GOT3 (cell line): ENCODE results near the gene PGBD4.

ENCODE experiments used
- DNase-seq: peaks from one replicate; lab custom pipeline; 2025; ENCODE audit warnings: mixed read lengths; lab: John Stamatoyannopoulos, UW

Gene PGBD4

GRCh38 chr15:34101366-34102174, at the start of gene PGBD4, which contains the start of gene EMC7:
TSS of gene PGBD4 (plus strand) at chr15:34102083. CDS start at chr15:34102532, 449 bp downstream.
TSS of gene EMC7 (minus strand) at chr15:34101862. CDS start at chr15:34101839, 23 bp downstream.
- peak; percentile 93 for DNase-seq

- DNase-seq: no peak
These were observed 47.7 kb upstream of the PGBD4 start for GRCh38 chr15:34054081-34054707.

GRCh38 chr15:34055868-34056595, 45.9 kb upstream of the PGBD4 start:
- no peak for DNase-seq

GRCh38 chr15:34056911-34057310, 45.0 kb upstream of the PGBD4 start:
- DNase-seq: no peak

- DNase-seq: no peak
These were observed 42.4 kb upstream of the PGBD4 start for GRCh38 chr15:34059476-34059875.

GRCh38 chr15:34059946-34060345, 41.9 kb upstream of the PGBD4 start:
- DNase-seq: no peak

GRCh38 chr15:34064438-34064837, 37.4 kb upstream of the PGBD4 start:
- DNase-seq: no peak

- no peak for DNase-seq
These were observed 36.6 kb upstream of the PGBD4 start for GRCh38 chr15:34065261-34065660.

GRCh38 chr15:34065941-34066340, 35.9 kb upstream of the PGBD4 start:
- no peak for DNase-seq

GRCh38 chr15:34070003-34070402, 31.9 kb upstream of the PGBD4 start:
- no peak for DNase-seq

GRCh38 chr15:34076785-34077184, 25.1 kb upstream of the PGBD4 start:
- no peak for DNase-seq

GRCh38 chr15:34078900-34079299, 23.0 kb upstream of the PGBD4 start:
- no peak for DNase-seq

- DNase-seq: no peak
These were observed 22.0 kb upstream of the PGBD4 start for GRCh38 chr15:34079904-34080303.

GRCh38 chr15:34084086-34084485, 17.8 kb upstream of the PGBD4 start:
- no peak for DNase-seq

GRCh38 chr15:34085746-34086145, 16.1 kb upstream of the PGBD4 start:
- no peak for DNase-seq

GRCh38 chr15:34099914-34100313, 2.0 kb upstream of the PGBD4 start:
- no peak for DNase-seq

- no peak for DNase-seq
These were observed 467 bp downstream of the PGBD4 start for GRCh38 chr15:34102175-34102925.

- DNase-seq: no peak
These were observed 4.5 kb downstream of the PGBD4 start for GRCh38 chr15:34106423-34106822.

- DNase-seq: no peak
These were observed 5.4 kb downstream of the PGBD4 start for GRCh38 chr15:34107315-34107714.

- no peak for DNase-seq
These were observed 8.1 kb downstream of the PGBD4 start for GRCh38 chr15:34109797-34110663.

- no peak for DNase-seq
These were observed 9.6 kb downstream of the PGBD4 start for GRCh38 chr15:34111488-34111887.
